AG08396 (cell line): ENCODE results near the gene SIK3.
"Not testable (repeated sequence)": the region's sequence is repeated elsewhere in the genome, so short reads cannot be mapped to it uniquely, and the experiment has no call there.

ENCODE experiments used
- DNase-seq: peaks from one replicate; pipeline ENCODE4 v3.0.0; 2012; ENCODE audit warnings: low spot score, mixed read lengths

SIK3 gene

GRCh38 chr11:117045956-117046355, 52.3 kb downstream of the SIK3 start:
- DNase-seq = no peak

GRCh38 chr11:117045196-117045595, 53.0 kb downstream of the SIK3 start:
- no peak for DNase-seq

- no peak for DNase-seq
Measured at GRCh38 chr11:117044287-117045035, 53.8 kb downstream of the SIK3 start.

- no peak for DNase-seq
Measured at GRCh38 chr11:117042689-117043088, 55.5 kb downstream of the SIK3 start.

- DNase-seq = no peak
Measured at GRCh38 chr11:117039900-117040299, 58.3 kb downstream of the SIK3 start.

GRCh38 chr11:117039270-117039669, 59.0 kb downstream of the SIK3 start:
- DNase-seq = no peak

GRCh38 chr11:117037975-117038350, 60.3 kb downstream of the SIK3 start:
- DNase-seq = no peak

- DNase-seq = no peak
Measured at GRCh38 chr11:117037279-117037974, 60.8 kb downstream of the SIK3 start.

GRCh38 chr11:117034901-117035300, 63.3 kb downstream of the SIK3 start:
- DNase-seq = no peak

- peak; percentile 40 for DNase-seq
Measured at GRCh38 chr11:117026593-117027330, 71.5 kb downstream of the SIK3 start.

- not testable (repeated sequence) for DNase-seq
Measured at GRCh38 chr11:117023707-117024106, 74.5 kb downstream of the SIK3 start.

- no peak for DNase-seq
Measured at GRCh38 chr11:117023178-117023577, 75.0 kb downstream of the SIK3 start.

GRCh38 chr11:117022526-117022925, 75.7 kb downstream of the SIK3 start:
- DNase-seq = no peak

- no peak for DNase-seq
Measured at GRCh38 chr11:117020869-117021564, 77.2 kb downstream of the SIK3 start.

GRCh38 chr11:117020287-117020686, 77.9 kb downstream of the SIK3 start:
- DNase-seq = no peak

GRCh38 chr11:117019871-117020270, 78.4 kb downstream of the SIK3 start:
- no peak for DNase-seq

- no peak for DNase-seq
Measured at GRCh38 chr11:117017456-117017855, 80.8 kb downstream of the SIK3 start.

GRCh38 chr11:117016747-117017146, 81.5 kb downstream of the SIK3 start:
- DNase-seq = no peak

- no peak for DNase-seq
Measured at GRCh38 chr11:117016246-117016645, 82.0 kb downstream of the SIK3 start.

GRCh38 chr11:117011541-117011898, 86.7 kb downstream of the SIK3 start:
- DNase-seq = no peak

GRCh38 chr11:117010808-117011540, 87.3 kb downstream of the SIK3 start:
- peak; percentile 67 for DNase-seq
